Pancreas (tissue), 10 donors: Measurements from ENCODE around the gene IRF2BP2. TPM values are rescaled to one million over a fixed set of nuclear protein-coding genes. Genes with fewer than 3 reads are reported as not detected.

Source experiments
- ATAC-seq, 4 donors: fragments of 200-7000 bp; cut with Tn5 transposase; one replicate each; pipeline versions ENCODE4 v1.8.0 to v1.9.1; 2020; ENCODE audit warnings: mild to moderate bottlenecking in 4 of 4, moderate library complexity in 4 of 4
- DNase-seq, 6 donors: peaks; one replicate each; pipeline ENCODE4 v3.0.0-alpha.2; 2020
- FAIRE-seq: peaks from 2 replicates; lab custom pipeline; 2012; peaks lifted over from hg19 to GRCh38; lab: Jason Lieb, UNC
- H3K27ac ChIP-seq, 4 donors: fragments of 200-600 bp; sonication (generic); 1 replicate in 3 of 4; 2 replicates in 1 of 4; pipeline versions ENCODE4 v1.5.0 to v1.8.0; 2020
- H3K27me3 ChIP-seq, 4 donors: fragments of 200-600 bp; one replicate each; pipeline ENCODE4 v1.8.0; 2021
- H3K36me3 ChIP-seq, 3 donors: fragments of 200-600 bp; sonication (generic) in 1 of 3; one replicate each; pipeline versions ENCODE4 v1.5.0 to v1.8.0; 2020 to 2021
- H3K4me1 ChIP-seq, 3 donors: fragments of 200-600 bp; one replicate each; pipeline ENCODE4 v1.8.0; 2021
- H3K4me3 ChIP-seq, 4 donors: fragments of 200-600 bp; sonication (generic) in 2 of 4; one replicate each; pipeline versions ENCODE4 v1.5.0 to v1.8.0; 2020 to 2021
- H3K9me3 ChIP-seq, 4 donors: fragments of 200-600 bp; one replicate each; pipeline ENCODE4 v1.8.0; 2021
- WGBS, 2 donors: extraction: QIAGEN DNeasy Blood & Tissue Kit; methylation state at CpG; one replicate each; pipeline ENCODE4 v1.1.7; 2013; 5-methylcytosine and 5-hydroxymethylcytosine counted together
- intact Hi-C, 3 donors: fragments of 100-400 bp; cut with DNase I; formaldehyde crosslinking; loops; one replicate each; pipeline versions ENCODE4 v1.11.1 to v1.14.2; 2022
- polyA plus RNA-seq, 2 donors: library from polyadenylated mRNA; stranded (reverse); fragments of 200-250 nt; gene quantifications; one replicate each; pipeline ENCODE4 v1.2.3, GENCODE V29; 2013
- total RNA-seq, 6 donors: library from RNA; stranded (reverse); fragmentation: NEBNext Ultra II Directional in 4 of 6; extraction: Animal tissue kit (Norgen Biotek cat#: 25700) in 4 of 6; gene quantifications; one replicate each; pipeline versions ENCODE4 v1.2.1 to v1.2.4, GENCODE V29; 2021 to 2023
- TF ChIP-seq, protein P1 (sequence below), 4 donors: fragments of 200-600 bp; sonication (generic) in 3 of 4; IDR thresholded peaks; one replicate each; pipeline versions ENCODE4 v1.5.0 to v1.8.0; 2021; ENCODE audit warnings: antibody characterized with exemption in 4 of 4
- donor health status: healthy with polysubstance abuse.
- donor health status: DM: no; HTN: no; CAD: no; lungs with moderate emphysema.
- donor health status: DM: no; HTN: no; CAD: no.
- donor health status: control.
- donor health status: control.
- donor health status: Bipolar disorder and iron deficiency.
- donor health status: DM: yes; HTN: yes; CAD: no.
- donor health status: DM: no; HTN: no; CAD: no.
- donor health status: DM: no; HTN: no; CAD: no.
- donor health status: DM: yes; HTN: yes; CAD: no.

The IRF2BP2 gene
- total and polyA plus RNA-seq, 8 donors: 47.0 to 95.6 (median 57.7) TPM

DNA sequence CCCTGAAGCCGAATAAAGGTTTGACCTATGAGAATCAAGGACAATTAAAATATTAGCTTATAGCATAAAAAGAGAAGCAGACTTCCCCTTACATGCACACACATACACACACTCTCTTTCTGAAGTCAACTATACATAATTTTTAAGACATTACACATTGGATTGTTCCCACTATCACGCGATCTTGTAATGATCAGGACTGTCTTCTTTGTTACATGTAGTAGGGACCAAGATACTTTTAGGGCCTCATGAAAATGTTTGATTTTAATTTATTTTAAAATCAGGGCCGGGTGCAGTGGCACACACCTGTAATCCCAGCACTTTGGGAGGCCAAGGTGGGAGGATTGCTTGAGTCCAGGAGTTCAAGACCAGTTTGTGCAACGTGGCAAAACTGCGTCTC, 16.4 kb upstream of the IRF2BP2 start:
- Histone ChIP-seq H3K9me3 (no peaks in the 10 kb centered on the region), H3K27me3 (no peaks in the 10 kb centered on the region), H3K27ac (no peak overlapping the region), H3K36me3 (no peaks in the 10 kb centered on the region), H3K4me3 (no peak overlapping the region), H3K4me1 (peaks cover 13 to 38% (median 36%) of the 10 kb centered on the region in 3 donors)
- no peak for ATAC-seq
- intact Hi-C loops: no loop called here
- DNase-seq: no peak
- no peak for FAIRE-seq
- 92 to 96% methylated on average over 6 of the region's 6 CpGs for WGBS, 2 donors
- TF ChIP-seq, protein P1, sequence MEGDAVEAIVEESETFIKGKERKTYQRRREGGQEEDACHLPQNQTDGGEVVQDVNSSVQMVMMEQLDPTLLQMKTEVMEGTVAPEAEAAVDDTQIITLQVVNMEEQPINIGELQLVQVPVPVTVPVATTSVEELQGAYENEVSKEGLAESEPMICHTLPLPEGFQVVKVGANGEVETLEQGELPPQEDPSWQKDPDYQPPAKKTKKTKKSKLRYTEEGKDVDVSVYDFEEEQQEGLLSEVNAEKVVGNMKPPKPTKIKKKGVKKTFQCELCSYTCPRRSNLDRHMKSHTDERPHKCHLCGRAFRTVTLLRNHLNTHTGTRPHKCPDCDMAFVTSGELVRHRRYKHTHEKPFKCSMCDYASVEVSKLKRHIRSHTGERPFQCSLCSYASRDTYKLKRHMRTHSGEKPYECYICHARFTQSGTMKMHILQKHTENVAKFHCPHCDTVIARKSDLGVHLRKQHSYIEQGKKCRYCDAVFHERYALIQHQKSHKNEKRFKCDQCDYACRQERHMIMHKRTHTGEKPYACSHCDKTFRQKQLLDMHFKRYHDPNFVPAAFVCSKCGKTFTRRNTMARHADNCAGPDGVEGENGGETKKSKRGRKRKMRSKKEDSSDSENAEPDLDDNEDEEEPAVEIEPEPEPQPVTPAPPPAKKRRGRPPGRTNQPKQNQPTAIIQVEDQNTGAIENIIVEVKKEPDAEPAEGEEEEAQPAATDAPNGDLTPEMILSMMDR (IDR thresholded peaks at IDR 0.05): no peak

DNA sequence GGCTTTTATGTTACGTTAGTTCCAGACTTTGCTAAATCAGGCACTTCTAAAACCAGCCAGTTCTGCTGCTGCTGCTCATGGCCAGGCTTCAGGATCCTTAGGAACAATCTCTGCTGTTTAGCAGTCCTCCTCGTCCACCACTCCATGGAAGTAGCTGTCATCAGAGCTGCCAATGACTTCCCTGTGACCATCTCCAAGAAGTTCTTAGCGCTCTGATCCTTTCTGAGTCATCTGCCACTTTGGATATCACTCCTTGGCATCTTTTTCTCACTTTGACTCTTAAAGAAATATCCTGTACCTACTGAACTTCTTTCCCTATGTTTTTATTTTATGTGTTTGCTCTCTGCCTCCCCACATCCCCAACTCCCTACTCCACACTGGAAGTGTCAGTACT, 14.7 kb upstream of the IRF2BP2 start:
- DNase-seq (no peak), ATAC-seq (peak in 1 of 4 donors; percentile 1), FAIRE-seq (no peak)
- Histone ChIP-seq H3K9me3 (no peaks in the 10 kb centered on the region), H3K27me3 (no peaks in the 10 kb centered on the region), H3K4me3 (no peak overlapping the region), H3K27ac (peak overlapping the region; percentile 47 to 78 (median 61)), H3K36me3 (no peaks in the 10 kb centered on the region), H3K4me1 (peaks cover 23 to 49% (median 48%) of the 10 kb centered on the region in 3 donors)
- TF ChIP-seq, protein P1 (IDR thresholded peaks at IDR 0.05): no peak
- intact Hi-C loops: no loop called here
- WGBS, 2 donors: 32 to 37% methylated on average over 3 of the region's 3 CpGs

GRCh38 chr1:234621657-234622335, 11.8 kb upstream of the IRF2BP2 start:
- no peaks in the 10 kb centered on the region for H3K36me3 ChIP-seq
- TF ChIP-seq, protein P1 (IDR thresholded peaks at IDR 0.05): no peak
- no peaks in the 10 kb centered on the region for H3K27me3 ChIP-seq
- no peaks in the 10 kb centered on the region for H3K9me3 ChIP-seq
- ATAC-seq (no peak), DNase-seq (no peak), FAIRE-seq (no peak)
- H3K27ac ChIP-seq: peak overlapping the region in 2 of 4 donors; percentile 2 to 78
- no peak overlapping the region for H3K4me3 ChIP-seq
- WGBS, 2 donors: 49 to 60% methylated on average over 7 of the region's 7 CpGs
- intact Hi-C loops: no loop called here
- H3K4me1 ChIP-seq: peaks cover 52 to 78% (median 71%) of the 10 kb centered on the region in 3 donors

DNA sequence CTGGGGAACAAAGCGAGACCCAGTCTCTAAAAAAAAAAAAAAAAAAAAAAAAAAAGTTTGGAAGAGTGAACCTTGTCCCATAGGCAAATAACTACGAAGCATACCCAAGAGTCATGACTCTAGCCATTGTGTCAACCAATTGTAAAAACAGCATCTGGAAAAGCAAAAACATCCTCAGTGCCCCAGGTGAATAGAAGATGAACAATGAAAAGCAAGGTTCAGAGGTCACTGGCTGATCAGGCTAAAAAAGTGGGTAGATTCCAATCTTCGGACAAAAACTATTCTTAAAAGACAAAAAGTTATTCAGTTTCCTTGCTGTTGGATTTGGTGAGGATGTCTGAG, 11.1 kb upstream of the IRF2BP2 start:
- intact Hi-C loops: no loop called here
- Histone ChIP-seq H3K9me3 (no peaks in the 10 kb centered on the region), H3K4me3 (no peak overlapping the region), H3K27me3 (no peaks in the 10 kb centered on the region), H3K36me3 (no peaks in the 10 kb centered on the region), H3K27ac (peak overlapping the region in 1 of 4 donors; percentile 77), H3K4me1 (peaks cover 53 to 84% (median 78%) of the 10 kb centered on the region in 3 donors)
- ATAC-seq: no peak
- no peak for FAIRE-seq
- WGBS, 2 donors: 84 to 85% methylated on average over 3 of the region's 3 CpGs
- TF ChIP-seq, protein P1 (IDR thresholded peaks at IDR 0.05): no peak
- DNase-seq: no peak
